ENCODE measurements around the gene PPP6R3.

PPP6R3 gene

DNA sequence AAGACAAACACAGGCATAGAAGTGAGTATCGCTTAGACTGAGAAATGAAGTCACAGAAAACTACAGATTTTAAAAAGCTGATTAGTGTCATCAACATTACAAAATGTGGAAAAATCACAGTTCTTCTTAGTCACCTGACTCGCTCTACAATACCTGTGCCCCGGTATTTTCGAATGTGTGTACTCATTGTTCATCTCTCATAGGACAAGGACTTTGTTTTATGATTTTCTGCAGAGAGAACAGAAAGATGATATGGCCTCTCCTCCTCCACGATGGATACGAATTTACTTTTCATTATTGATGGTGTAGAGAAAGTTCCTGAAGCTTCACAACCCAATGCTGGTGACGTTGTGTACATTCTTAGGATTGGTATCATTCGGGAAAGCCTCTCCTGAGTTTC lies 194.4 kb downstream of the PPP6R3 start:
- DNase-seq: no peak

GRCh38 chr11:68655406-68655805 lies 194.9 kb downstream of the PPP6R3 start:
- no peak for DNase-seq

DNA sequence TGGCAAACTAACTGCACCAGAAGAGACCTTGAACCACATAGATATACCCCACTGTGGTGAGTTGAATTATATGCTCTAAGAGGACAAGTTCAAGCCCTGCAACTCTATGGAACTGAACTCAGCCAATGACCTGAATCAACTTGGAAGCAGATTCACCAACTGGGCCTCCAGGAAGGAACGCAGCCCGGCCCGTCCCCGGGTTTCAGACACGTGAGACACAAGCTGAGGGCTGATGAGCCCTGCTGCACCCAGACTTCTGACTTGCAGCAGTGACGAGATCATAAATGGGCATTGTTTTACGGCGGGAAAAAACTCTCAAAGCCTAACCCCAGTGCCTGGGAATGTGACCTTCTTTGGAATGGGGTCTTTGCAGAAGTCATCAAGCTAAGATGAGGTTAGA lies 195.3 kb downstream of the PPP6R3 start:
- DNase-seq: no peak

GRCh38 chr11:68657021-68657780 lies 196.6 kb downstream of the PPP6R3 start:
- DNase-seq: no peak

DNA sequence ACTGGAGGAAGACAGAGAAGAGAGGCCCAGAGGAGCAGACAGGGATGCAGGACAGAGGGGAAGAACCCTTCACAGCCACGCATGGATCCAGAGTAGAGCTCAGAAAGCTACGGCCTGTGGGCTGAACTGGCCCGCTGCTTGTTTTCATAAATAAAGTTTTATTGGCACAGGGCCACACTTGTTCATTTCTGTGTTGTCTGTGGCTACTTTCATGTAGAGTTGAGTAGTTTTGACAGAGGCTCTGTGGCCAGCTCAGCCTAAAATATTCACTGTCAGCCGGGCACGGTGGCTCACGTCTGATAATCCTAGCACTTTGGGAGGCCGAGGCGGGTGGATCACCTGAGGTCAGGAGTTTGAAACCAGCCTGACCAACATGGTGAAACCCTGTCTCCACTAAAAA lies 197.5 kb downstream of the PPP6R3 start:
- DNase-seq: no peak

- DNase-seq: no peak
These were observed 198.1 kb downstream of the PPP6R3 start for GRCh38 chr11:68658661-68659060.

- no peak for DNase-seq
These were observed 198.8 kb downstream of the PPP6R3 start for GRCh38 chr11:68659158-68659921.

DNA sequence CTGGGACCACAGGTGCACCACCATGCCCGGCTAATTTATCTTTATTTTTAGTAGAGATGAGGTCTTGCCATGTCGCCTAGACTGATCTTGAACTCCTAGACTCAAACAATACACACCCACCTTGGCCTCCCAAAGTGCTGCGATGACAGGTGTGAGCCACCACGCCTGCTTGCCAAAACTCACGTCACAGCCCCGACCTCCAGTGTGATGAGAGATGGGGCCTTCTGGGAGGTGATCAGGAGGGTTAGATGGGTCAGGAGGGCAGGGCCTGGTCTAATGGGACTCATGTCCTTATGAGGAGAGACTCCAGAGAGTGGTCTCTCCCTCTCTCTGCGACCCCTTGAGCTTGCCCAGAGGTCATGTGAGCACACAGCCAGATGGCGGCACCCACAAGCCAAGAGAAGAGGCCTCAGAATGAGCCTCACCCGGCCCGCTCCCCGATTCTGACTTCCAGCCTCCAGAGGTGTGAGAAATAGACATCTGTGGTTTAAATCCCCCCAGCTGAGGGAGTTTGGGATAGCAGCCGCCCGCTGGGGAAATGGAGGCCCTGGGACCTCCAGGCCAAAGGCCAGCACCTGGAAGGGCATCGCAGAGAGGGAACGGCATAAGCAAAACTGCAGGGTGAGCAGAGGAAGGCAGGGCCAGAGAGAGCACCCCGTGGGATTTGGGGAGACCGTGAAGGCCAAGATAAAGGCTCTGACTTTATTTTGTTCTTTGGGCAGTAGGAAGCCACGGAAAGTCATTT lies 199.7 kb downstream of the PPP6R3 start:
- DNase-seq: no peak

GRCh38 chr11:68661014-68661413 lies 200.5 kb downstream of the PPP6R3 start:
- DNase-seq: no peak

DNA sequence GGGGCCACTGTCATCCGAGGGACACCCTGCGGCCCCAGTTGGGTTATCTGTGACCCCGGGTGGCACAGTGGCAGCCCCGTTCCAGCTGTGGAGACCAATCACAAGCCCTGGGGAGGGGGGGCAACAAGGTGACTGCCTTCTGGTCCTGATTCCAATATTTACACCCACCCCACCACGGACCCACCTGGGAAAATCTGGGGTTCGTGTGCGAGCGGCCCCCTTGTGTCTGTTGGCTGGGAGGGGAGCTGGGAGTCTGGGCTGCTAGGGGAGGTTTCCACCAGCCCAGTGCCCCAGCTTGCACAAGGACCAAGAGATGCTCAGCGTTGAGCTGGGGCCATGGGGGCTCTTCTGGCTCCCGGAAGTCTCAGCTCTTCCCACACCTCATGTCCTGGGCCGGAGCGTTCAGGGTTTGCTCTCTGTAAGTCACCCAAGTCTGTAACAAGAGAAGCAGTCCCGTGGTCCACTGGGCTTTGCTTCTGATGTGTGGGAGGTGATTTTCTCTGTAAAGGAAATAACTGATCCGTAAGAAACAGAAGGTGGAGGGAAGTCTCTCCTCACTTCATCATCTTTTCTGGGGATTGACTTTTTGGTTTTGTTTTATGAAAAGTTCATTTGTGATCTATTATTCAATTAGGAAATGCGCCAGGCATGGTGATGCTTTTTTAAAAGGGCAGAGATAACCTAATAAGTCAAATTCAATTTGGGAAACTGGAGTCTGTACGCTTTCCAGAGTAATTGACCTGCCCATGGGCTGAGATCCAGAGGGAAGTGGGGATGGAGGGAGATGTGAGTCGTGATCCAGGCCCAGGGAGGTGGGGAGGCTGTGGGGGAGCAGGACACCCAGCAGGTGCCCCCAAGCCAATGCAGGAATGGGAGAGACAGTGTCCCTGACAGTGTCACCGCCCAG lies 201.4 kb downstream of the PPP6R3 start:
- no peak for DNase-seq

DNA sequence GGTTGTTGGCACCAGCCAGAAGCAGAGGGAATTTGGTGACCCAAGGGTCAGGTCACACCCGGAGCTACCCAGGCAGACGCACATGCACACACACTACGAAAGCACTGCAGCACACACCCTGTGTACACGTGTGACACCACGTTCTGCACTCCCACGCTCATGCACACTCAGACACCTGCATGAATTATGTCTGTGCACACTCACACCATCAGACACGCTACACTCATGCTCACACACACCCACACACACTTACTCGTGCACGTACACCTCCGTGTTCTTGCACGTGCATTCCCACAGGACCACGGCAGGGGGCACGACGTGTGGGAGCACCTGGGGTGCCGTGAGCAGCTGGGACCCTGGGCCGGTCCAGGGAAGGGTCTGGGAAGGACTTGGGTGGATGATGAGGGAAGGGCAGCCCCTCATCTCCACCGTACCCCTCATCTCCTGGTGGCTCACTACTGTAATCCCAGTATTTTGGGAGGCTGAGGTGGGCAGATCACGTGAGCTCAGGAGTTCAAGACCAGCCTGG lies 203.0 kb downstream of the PPP6R3 start:
- no peak for DNase-seq

- no peak for DNase-seq
These were observed 203.6 kb downstream of the PPP6R3 start for GRCh38 chr11:68664141-68664540.

DNA sequence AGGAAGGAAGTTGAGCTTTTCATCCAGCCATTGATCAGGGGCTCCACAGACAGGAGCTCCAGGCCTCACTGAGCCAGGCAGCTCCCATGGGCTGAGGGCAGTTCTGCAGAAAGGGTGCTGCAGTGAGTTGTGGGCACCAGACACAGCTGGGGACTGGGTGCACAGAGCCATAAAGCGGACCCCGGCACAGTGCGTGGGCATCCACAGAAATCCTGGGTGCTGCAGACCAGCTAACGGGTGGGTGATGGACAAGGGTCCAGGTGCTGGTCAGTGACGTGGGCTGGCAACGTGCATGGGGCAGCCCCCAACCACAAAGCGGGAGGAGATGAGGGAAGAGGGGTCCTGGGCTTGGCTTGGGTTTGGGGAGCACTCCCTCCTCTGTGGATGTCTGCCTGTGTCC lies 204.4 kb downstream of the PPP6R3 start:
- no peak for DNase-seq
